Loucy (cell line): ENCODE data around the gene TFEC.

Source experiments
- H2AFZ ChIP-seq: fragments of 200-600 bp; sonication (generic); 2 replicates; pipeline ENCODE4 v1.6.0; 2016; ENCODE audit warnings: antibody characterized with exemption, mild to moderate bottlenecking, low read length, moderate library complexity
- H3F3A ChIP-seq: fragments of 200-600 bp; 2 replicates; pipeline ENCODE4 v1.6.0; 2016; ENCODE audit warnings: antibody characterized with exemption, low read depth, mild to moderate bottlenecking
- H3K27me3 ChIP-seq: fragments of 200-600 bp; sonication (generic); 2 replicates; pipeline ENCODE4 v1.6.1; 2014; ENCODE audit warnings: low read length, mild to moderate bottlenecking; ENCODE audit not compliant: insufficient read depth, poor library complexity, severe bottlenecking
- H3K36me3 ChIP-seq: fragments of 200-600 bp; sonication (generic); 2 replicates; pipeline ENCODE4 v1.6.1; 2016; ENCODE audit warnings: low read length; ENCODE audit not compliant: insufficient read depth
- H3K4me1 ChIP-seq: fragments of 200-600 bp; sonication (generic); 2 replicates; pipeline ENCODE4 v1.5.1; 2014; ENCODE audit warnings: low read length, mild to moderate bottlenecking; ENCODE audit not compliant: insufficient read depth, poor library complexity, severe bottlenecking
- H3K4me2 ChIP-seq: fragments of 200-600 bp; sonication (generic); 2 replicates; pipeline ENCODE4 v1.6.0; 2014; ENCODE audit warnings: antibody characterized with exemption, low read length, low read depth, mild to moderate bottlenecking; ENCODE audit not compliant: poor library complexity, severe bottlenecking
- H3K4me3 ChIP-seq: fragments of 200-600 bp; sonication (generic); 2 replicates; pipeline ENCODE4 v1.5.1; 2014; ENCODE audit warnings: low read length, mild to moderate bottlenecking, mixed read lengths; ENCODE audit not compliant: poor library complexity, severe bottlenecking
- H3K79me2 ChIP-seq: fragments of 200-600 bp; sonication (generic); 2 replicates; pipeline ENCODE4 v1.6.1; 2014; ENCODE audit warnings: low read length; ENCODE audit not compliant: insufficient read depth
- H3K9ac ChIP-seq: fragments of 200-600 bp; sonication (generic); 2 replicates; pipeline ENCODE4 v1.6.0; 2014; ENCODE audit warnings: mild to moderate bottlenecking, low read depth, low read length, moderate library complexity; ENCODE audit not compliant: poor library complexity, severe bottlenecking
- H3K9me2 ChIP-seq: fragments of 200-600 bp; sonication (generic); replicated peaks from 2 replicates; pipeline ENCODE4 v1.6.1; 2016; ENCODE audit warnings: low read depth, low read length, mixed read lengths
- H3K9me3 ChIP-seq: fragments of 200-600 bp; sonication (generic); 2 replicates; pipeline ENCODE4 v1.6.1; 2014; ENCODE audit warnings: mild to moderate bottlenecking, antibody characterized with exemption, low read length, low read depth; ENCODE audit not compliant: insufficient read depth
- H4K20me1 ChIP-seq: fragments of 200-600 bp; sonication (generic); 2 replicates; pipeline ENCODE4 v1.6.0; 2014; ENCODE audit warnings: antibody characterized with exemption, low read length, mild to moderate bottlenecking; ENCODE audit not compliant: insufficient read depth, poor library complexity, severe bottlenecking
- EZH2phosphoT487 ChIP-seq: fragments of 200-600 bp; IDR thresholded peaks from 2 replicates; pipeline ENCODE4 v1.6.1; 2018; ENCODE audit warnings: antibody characterized with exemption, mild to moderate bottlenecking, moderate library complexity, borderline replicate concordance
- TF ChIP-seq, protein P1 (sequence below): fragments of 200-600 bp; sonication (generic); conservative IDR thresholded peaks from 2 replicates; pipeline ENCODE4 v1.5.1; 2014; ENCODE audit warnings: mild to moderate bottlenecking, antibody characterized with exemption, low read length

TFEC gene

DNA sequence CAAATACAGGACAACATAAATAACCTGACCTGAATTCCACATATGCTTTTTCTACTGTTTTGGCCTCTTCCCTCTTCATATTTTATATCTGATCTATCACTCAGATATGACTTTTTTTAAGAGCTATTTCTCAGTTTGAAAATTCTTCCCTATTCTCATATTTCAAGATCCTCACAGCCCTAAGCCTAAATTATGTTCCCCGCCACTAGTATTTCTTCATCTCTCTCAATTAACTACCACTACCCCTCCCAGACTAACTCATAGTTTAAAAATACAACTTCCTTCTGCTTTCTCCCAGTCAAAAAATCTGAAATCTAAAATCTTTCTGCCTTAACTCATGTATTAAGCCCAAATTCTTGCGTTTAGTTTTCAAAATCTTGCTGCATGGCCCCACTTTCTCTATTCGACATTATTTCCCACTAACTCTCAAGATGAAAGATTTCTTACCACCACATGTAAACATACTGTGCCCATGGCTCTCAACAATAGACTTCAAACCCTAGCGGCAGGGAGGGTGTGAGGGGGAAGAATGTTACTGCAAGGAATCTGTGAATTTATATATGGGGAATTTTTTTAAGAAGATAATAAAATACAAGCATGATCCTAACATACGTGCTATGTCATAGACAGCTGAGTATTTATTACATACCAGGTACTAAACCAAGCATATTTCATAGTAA is 64.6 kb downstream of the TFEC start:
- H3K27me3 ChIP-seq = no peaks in the 10 kb centered on the region
- H3K9me2 ChIP-seq = no peaks in the 10 kb centered on the region
- no peaks in the 10 kb centered on the region for H3K79me2 ChIP-seq
- no peaks in the 10 kb centered on the region for H4K20me1 ChIP-seq
- H3K36me3 ChIP-seq = no peaks in the 10 kb centered on the region
- H3K4me1 ChIP-seq = no peaks in the 10 kb centered on the region
- TF ChIP-seq EZH2phosphoT487 = no peak
- TF ChIP-seq, protein P1, sequence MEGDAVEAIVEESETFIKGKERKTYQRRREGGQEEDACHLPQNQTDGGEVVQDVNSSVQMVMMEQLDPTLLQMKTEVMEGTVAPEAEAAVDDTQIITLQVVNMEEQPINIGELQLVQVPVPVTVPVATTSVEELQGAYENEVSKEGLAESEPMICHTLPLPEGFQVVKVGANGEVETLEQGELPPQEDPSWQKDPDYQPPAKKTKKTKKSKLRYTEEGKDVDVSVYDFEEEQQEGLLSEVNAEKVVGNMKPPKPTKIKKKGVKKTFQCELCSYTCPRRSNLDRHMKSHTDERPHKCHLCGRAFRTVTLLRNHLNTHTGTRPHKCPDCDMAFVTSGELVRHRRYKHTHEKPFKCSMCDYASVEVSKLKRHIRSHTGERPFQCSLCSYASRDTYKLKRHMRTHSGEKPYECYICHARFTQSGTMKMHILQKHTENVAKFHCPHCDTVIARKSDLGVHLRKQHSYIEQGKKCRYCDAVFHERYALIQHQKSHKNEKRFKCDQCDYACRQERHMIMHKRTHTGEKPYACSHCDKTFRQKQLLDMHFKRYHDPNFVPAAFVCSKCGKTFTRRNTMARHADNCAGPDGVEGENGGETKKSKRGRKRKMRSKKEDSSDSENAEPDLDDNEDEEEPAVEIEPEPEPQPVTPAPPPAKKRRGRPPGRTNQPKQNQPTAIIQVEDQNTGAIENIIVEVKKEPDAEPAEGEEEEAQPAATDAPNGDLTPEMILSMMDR = no peak
- no peak overlapping the region for H2AFZ ChIP-seq
- no peak overlapping the region for H3K4me3 ChIP-seq
- no peaks in the 10 kb centered on the region for H3F3A ChIP-seq
- no peak overlapping the region for H3K4me2 ChIP-seq
- no peak overlapping the region for H3K9ac ChIP-seq
- H3K9me3 ChIP-seq = no peaks in the 10 kb centered on the region

DNA sequence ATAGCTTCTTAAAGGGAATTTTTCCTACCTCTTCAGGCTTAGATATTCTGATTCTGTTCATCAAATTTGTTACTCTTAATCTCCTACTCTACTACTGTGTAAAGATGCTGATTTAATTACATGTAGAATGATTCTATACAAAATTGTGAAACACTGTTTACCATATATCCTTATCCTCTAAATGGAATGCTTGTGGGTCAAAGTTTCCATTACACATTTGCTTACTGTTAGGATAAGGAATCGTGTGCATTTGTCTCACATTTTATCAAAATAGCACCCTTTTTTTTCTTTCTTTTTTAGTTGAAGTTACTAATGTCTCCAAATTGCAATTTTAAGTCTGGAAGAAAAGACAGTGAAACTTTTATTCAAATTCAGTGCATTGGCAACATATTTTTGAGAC is 65.3 kb downstream of the TFEC start:
- no peaks in the 10 kb centered on the region for H3K79me2 ChIP-seq
- no peaks in the 10 kb centered on the region for H4K20me1 ChIP-seq
- H3K4me2 ChIP-seq = no peak overlapping the region
- no peak for TF ChIP-seq EZH2phosphoT487
- TF ChIP-seq, protein P1 = no peak
- H3K27me3 ChIP-seq = no peaks in the 10 kb centered on the region
- H3K9me3 ChIP-seq = no peaks in the 10 kb centered on the region
- H3K4me3 ChIP-seq = no peak overlapping the region
- H3K9me2 ChIP-seq = no peaks in the 10 kb centered on the region
- H3K4me1 ChIP-seq = no peaks in the 10 kb centered on the region
- H3K36me3 ChIP-seq = no peaks in the 10 kb centered on the region
- no peaks in the 10 kb centered on the region for H3F3A ChIP-seq
- H2AFZ ChIP-seq = no peak overlapping the region
- H3K9ac ChIP-seq = no peak overlapping the region

DNA sequence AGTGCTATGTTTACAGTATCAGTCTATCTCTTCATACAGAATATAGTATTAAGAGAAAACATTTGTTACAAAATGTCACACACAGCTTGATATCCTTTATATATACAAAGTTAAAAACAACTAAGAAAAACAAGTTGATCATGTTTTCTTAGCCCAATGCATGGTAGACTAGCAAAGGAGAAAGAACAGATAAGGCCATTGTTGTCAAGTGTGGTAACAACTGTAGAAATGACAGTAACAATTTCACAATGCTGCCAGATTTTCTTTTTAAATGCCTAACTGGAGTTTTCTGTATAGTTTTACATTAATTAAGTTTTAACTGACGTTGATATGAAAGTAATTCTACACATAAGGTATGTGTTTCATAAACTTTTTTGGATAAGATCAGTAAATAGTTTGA is 65.8 kb downstream of the TFEC start:
- H3K27me3 ChIP-seq = no peaks in the 10 kb centered on the region
- no peak overlapping the region for H3K9ac ChIP-seq
- no peaks in the 10 kb centered on the region for H3K36me3 ChIP-seq
- H3K4me3 ChIP-seq = no peak overlapping the region
- H3K9me2 ChIP-seq = no peaks in the 10 kb centered on the region
- no peak for TF ChIP-seq EZH2phosphoT487
- TF ChIP-seq, protein P1 = no peak
- no peak overlapping the region for H3K4me2 ChIP-seq
- no peaks in the 10 kb centered on the region for H3K9me3 ChIP-seq
- no peaks in the 10 kb centered on the region for H4K20me1 ChIP-seq
- no peaks in the 10 kb centered on the region for H3K79me2 ChIP-seq
- H2AFZ ChIP-seq = no peak overlapping the region
- H3K4me1 ChIP-seq = no peaks in the 10 kb centered on the region
- H3F3A ChIP-seq = no peaks in the 10 kb centered on the region
